IMR-90 (cell line): Measurements from ENCODE around the gene PSG4. TPM values are rescaled to one million over a fixed set of nuclear protein-coding genes. Genes with fewer than 3 reads are reported as not detected.
"Not testable (repeated sequence)": the region's sequence is repeated elsewhere in the genome, so short reads cannot be mapped to it uniquely, and the experiment has no call there.

Experiments used
- ATAC-seq: fragments of 200-7000 bp; cut with Tn5 transposase; 2 replicates; pipeline ENCODE4 v1.9.1; 2020; ENCODE audit warnings: low read depth, mild to moderate bottlenecking, moderate library complexity
- BruUV-seq: library from RNA; stranded (reverse); fragments of 400-500 nt; replicated peaks from 2 replicates; lab custom pipeline; 2021; lab: Mats Ljungman, UMichigan
- CTCF ChIA-PET: fragments of 300-600 bp; formaldehyde crosslinking; extraction: SDS; loops from one replicate; lab custom pipeline; 2021; ENCODE audit warnings: antibody characterized with exemption; lab: Yijun Ruan, JAX
- POLR2A ChIA-PET: fragments of 300-600 bp; sonication (Branson Sonifier 250); formaldehyde crosslinking; loops from one replicate; lab custom pipeline; 2022; ENCODE audit warnings: antibody characterized with exemption; ENCODE audit not compliant: unreplicated experiment; lab: Charles Lee
- DNase-seq: peaks from one replicate; pipeline ENCODE4 v3.0.0; 2013
- H2AFZ ChIP-seq: replicated peaks from 2 replicates; pipeline ENCODE3; 2013; ENCODE audit warnings: low read length, mild to moderate bottlenecking; ENCODE audit not compliant: poor library complexity
- H2AK5ac ChIP-seq: 2 replicates; pipeline ENCODE4 v1.6.1; 2013; ENCODE audit warnings: low read depth, low read length, inconsistent platforms
- H2AK9ac ChIP-seq: replicated peaks from 2 replicates; pipeline ENCODE3; 2013; ENCODE audit warnings: mild to moderate bottlenecking, low read depth, low read length, moderate library complexity; ENCODE audit not compliant: poor library complexity
- H2BK120ac ChIP-seq: 2 replicates; pipeline ENCODE4 v1.6.1; 2013; ENCODE audit warnings: low read depth, low read length, inconsistent platforms
- H2BK15ac ChIP-seq: 3 replicates; pipeline ENCODE4 v1.6.1; 2013; ENCODE audit warnings: low read depth, low read length, inconsistent platforms
- H2BK20ac ChIP-seq: 2 replicates; pipeline ENCODE4 v1.6.1; 2013; ENCODE audit warnings: low read depth, mild to moderate bottlenecking, inconsistent platforms, low read length, moderate library complexity
- H2BK5ac ChIP-seq: 2 replicates; pipeline ENCODE4 v1.6.1; 2013; ENCODE audit warnings: mild to moderate bottlenecking, low read depth, low read length, inconsistent platforms; ENCODE audit not compliant: poor library complexity, severe bottlenecking
- H3K14ac ChIP-seq: replicated peaks from 2 replicates; pipeline ENCODE4 v1.6.1; 2013; ENCODE audit warnings: low read depth, low read length, inconsistent platforms
- H3K18ac ChIP-seq: 2 replicates; pipeline ENCODE4 v1.6.1; 2013; ENCODE audit warnings: low read depth, low read length, control low read depth
- H3K23ac ChIP-seq: 2 replicates; pipeline ENCODE4 v1.6.1; 2013; ENCODE audit warnings: low read depth, low read length, inconsistent platforms
- H3K27ac ChIP-seq: 2 replicates; pipeline ENCODE4 v1.5.1; 2013; ENCODE audit warnings: mild to moderate bottlenecking, control low read depth, low read length; ENCODE audit not compliant: insufficient read depth
- H3K27me3 ChIP-seq: 2 replicates; pipeline ENCODE4 v1.6.1; 2013; ENCODE audit warnings: low read length; ENCODE audit not compliant: control insufficient read depth, insufficient read depth
- H3K36me3 ChIP-seq: 2 replicates; pipeline ENCODE4 v1.6.1; 2013; ENCODE audit warnings: low read length, mixed read lengths; ENCODE audit not compliant: control insufficient read depth, insufficient read depth
- H3K4ac ChIP-seq: 2 replicates; pipeline ENCODE4 v1.6.1; 2013; ENCODE audit warnings: low read depth, low read length, inconsistent platforms
- H3K4me1 ChIP-seq: 2 replicates; pipeline ENCODE4 v1.6.1; 2013; ENCODE audit warnings: low read length, mixed read lengths; ENCODE audit not compliant: control insufficient read depth, insufficient read depth
- H3K4me2 ChIP-seq: 2 replicates; pipeline ENCODE4 v1.6.1; 2013; ENCODE audit warnings: low read depth, mild to moderate bottlenecking, control low read depth, low read length, moderate library complexity
- H3K4me3 ChIP-seq: 2 replicates; pipeline ENCODE4 v1.5.1; 2013; ENCODE audit warnings: low read depth, mild to moderate bottlenecking, control low read depth, low read length, moderate library complexity; ENCODE audit not compliant: insufficient read depth
- H3K56ac ChIP-seq: 2 replicates; pipeline ENCODE4 v1.6.1; 2013; ENCODE audit warnings: low read length, inconsistent platforms; ENCODE audit not compliant: insufficient read depth; ENCODE audit errors: extremely low read depth
- H3K79me1 ChIP-seq, 2 experiments: 2 replicates each; pipeline ENCODE4 v1.6.1; 2013; ENCODE audit warnings: low read length in 2 of 2, inconsistent platforms in 1 of 2, low read depth in 1 of 2
- H3K9ac ChIP-seq: 2 replicates; pipeline ENCODE4 v1.6.1; 2013; ENCODE audit warnings: low read depth, low read length, control low read depth
- H3K9me1 ChIP-seq: 2 replicates; pipeline ENCODE4 v1.6.1; 2013; ENCODE audit warnings: low read length, inconsistent platforms; ENCODE audit not compliant: insufficient read depth
- H3K9me3 ChIP-seq: 2 replicates; pipeline ENCODE4 v1.6.1; 2013; ENCODE audit warnings: low read length; ENCODE audit not compliant: control insufficient read depth, insufficient read depth
- H4K20me1 ChIP-seq: 2 replicates; pipeline ENCODE4 v1.6.1; 2013; ENCODE audit warnings: low read length, inconsistent platforms; ENCODE audit not compliant: insufficient read depth
- H4K5ac ChIP-seq: 2 replicates; pipeline ENCODE4 v1.6.1; 2013; ENCODE audit warnings: mild to moderate bottlenecking, low read depth, low read length, control low read depth
- H4K8ac ChIP-seq, 2 experiments: 2 replicates each; pipeline ENCODE4 v1.6.1; 2013; ENCODE audit warnings: low read depth in 2 of 2, low read length in 2 of 2, control low read depth in 1 of 2, inconsistent platforms in 1 of 2
- H4K91ac ChIP-seq: 2 replicates; pipeline ENCODE4 v1.6.1; 2013; ENCODE audit warnings: low read depth, low read length, inconsistent platforms; ENCODE audit not compliant: insufficient read depth
- WGBS, 2 experiments: methylation state at CpG; one replicate each; pipeline versions ENCODE4 v1.1.5 to v1.1.7; 2013; ENCODE audit warnings: missing lambda C conversion rate in 2 of 2; ENCODE audit not compliant: insufficient read length in 1 of 2; ENCODE audit errors: extremely low coverage in 2 of 2; 5-methylcytosine and 5-hydroxymethylcytosine counted together
- dilution Hi-C: fragments of 300-500 bp; cut with HindIII; formaldehyde crosslinking; loops from one replicate; pipeline ENCODE4 v1.14.3; 2018; ENCODE audit warnings: low sequenced_read_pairs; ENCODE audit not compliant: unreplicated experiment
- in situ Hi-C: fragments of 300-500 bp; cut with MboI; formaldehyde crosslinking; loops from 3 replicates; pipeline ENCODE4 v1.14.3; 2019; ENCODE audit warnings: low sequenced_read_pairs, inconsistent platforms, mixed read lengths
- intact Hi-C: fragments of 100-400 bp; cut with micrococcal nuclease; formaldehyde crosslinking; loops from 2 replicates; pipeline ENCODE4 v1.10.0; 2022
- polyA plus RNA-seq, 3 experiments: library from polyadenylated mRNA; depleted of rRNA; stranded (reverse); fragments of >200 nt; gene quantifications; 2 replicates each; pipeline ENCODE4 v1.2.3, GENCODE V29; 2012; ENCODE audit warnings: low replicate concordance in 1 of 3
- total RNA-seq: library from RNA; depleted of rRNA; stranded (reverse); fragments of >200 nt; gene quantifications from 2 replicates; pipeline ENCODE4 v1.2.3, GENCODE V29; 2012

The PSG4 gene
- total and polyA plus RNA-seq, 2 of the 4 experiments (the other 2 are of a cell fraction) = 106 to 223 TPM

- H4K8ac ChIP-seq, POLR2A ChIA-PET, H3K18ac ChIP-seq, H3K9me1 ChIP-seq, H3K23ac ChIP-seq, H2AK9ac ChIP-seq, H3K27ac ChIP-seq, dilution Hi-C loops, H3K36me3 ChIP-seq, H3K14ac ChIP-seq, H2AK5ac ChIP-seq, H4K91ac ChIP-seq, BruUV-seq, H3K4me2 ChIP-seq, H3K27me3 ChIP-seq, in situ Hi-C loops, H3K4me3 ChIP-seq, H2BK15ac ChIP-seq, intact Hi-C loops, H2BK20ac ChIP-seq, DNase-seq, CTCF ChIA-PET, H3K4ac ChIP-seq, H3K9me3 ChIP-seq, H4K5ac ChIP-seq, H2BK120ac ChIP-seq, H2AFZ ChIP-seq, H4K20me1 ChIP-seq, H3K9ac ChIP-seq, ATAC-seq, H3K56ac ChIP-seq, H3K79me1 ChIP-seq, H2BK5ac ChIP-seq, H3K4me1 ChIP-seq: not testable (repeated sequence)
- WGBS, 2 experiments = no CpG with 5 or more reads among the region's 7 CpGs
Measured at GRCh38 chr19:43197666-43198397, 7.6 kb downstream of the PSG4 start.

DNA sequence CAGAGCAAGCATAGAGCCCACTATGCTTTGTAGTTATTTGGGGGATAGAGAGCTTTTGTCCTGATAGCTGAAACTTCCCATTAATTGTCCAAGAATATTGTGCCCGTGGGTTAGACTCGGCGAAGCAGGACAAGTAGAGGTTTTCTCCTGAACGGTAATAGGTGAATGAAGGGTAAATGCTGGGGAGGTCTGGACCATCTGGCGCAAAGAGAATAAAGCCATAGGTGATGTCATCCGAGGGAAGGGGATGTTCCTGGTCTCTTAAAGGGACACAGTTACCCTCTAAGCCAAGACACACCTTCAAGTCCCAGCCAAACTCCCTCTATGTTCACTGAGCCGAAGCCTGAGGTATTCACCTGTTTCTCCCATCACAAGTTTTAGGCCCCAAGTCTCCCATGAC is 11.0 kb downstream of the PSG4 start:
- H3K9ac ChIP-seq, POLR2A ChIA-PET, H2AK9ac ChIP-seq, CTCF ChIA-PET, dilution Hi-C loops, ATAC-seq, H3K9me1 ChIP-seq, H3K79me1 ChIP-seq, H3K4me2 ChIP-seq, DNase-seq, H2AFZ ChIP-seq, H3K56ac ChIP-seq, H3K4me3 ChIP-seq, H2BK5ac ChIP-seq, H4K20me1 ChIP-seq, H3K27ac ChIP-seq, H3K27me3 ChIP-seq, H3K36me3 ChIP-seq, H4K5ac ChIP-seq, H3K4me1 ChIP-seq, H4K8ac ChIP-seq, BruUV-seq, H3K9me3 ChIP-seq, H3K23ac ChIP-seq, H3K18ac ChIP-seq: not testable (repeated sequence)
- in situ Hi-C loops = loop anchor here (5.0 kb wide), 1 partner anchor 68 kb away; no protein-coding TSS in a partner anchor
- intact Hi-C loops = loop anchor here (5.0 kb wide), 2 partner anchors 68 to 92 kb away; no protein-coding TSS in a partner anchor
- H4K91ac ChIP-seq = peak overlapping the region; percentile 32
- H2BK20ac ChIP-seq = peak overlapping the region; percentile 67; the same call in 1 of the 2 replicates
- peak overlapping the region; percentile 60; the same call in 1 of the 2 replicates for H2BK120ac ChIP-seq
- peak overlapping the region; percentile 29; the same call in 1 of the 2 replicates for H2AK5ac ChIP-seq
- H3K14ac ChIP-seq = peak overlapping the region; percentile 14
- peak overlapping the region; percentile 70; the same call in 1 of the 3 replicates for H2BK15ac ChIP-seq
- WGBS, 2 experiments = 100% methylated on average over 1 of the region's 7 CpGs; no CpG with 5 or more reads in 1 of the 2 experiments
- H3K4ac ChIP-seq = peak overlapping the region; percentile 47
